Kidney (tissue), 14 donors: ENCODE data around the gene EMILIN1. TPM values are rescaled to one million over a fixed set of nuclear protein-coding genes. Genes with fewer than 3 reads are reported as not detected.
A peak's percentile ranks its signal among the peaks of the same experiment; 100 is the strongest.

Source experiments
- DNase-seq, 5 donors: peaks; one replicate each; pipeline ENCODE4 v3.0.0-alpha.2; 2013 to 2020
- FAIRE-seq: peaks from 2 replicates; lab custom pipeline; 2012; peaks lifted over from hg19 to GRCh38; lab: Jason Lieb, UNC
- H3K27ac ChIP-seq, 2 donors: one replicate each; pipeline ENCODE4 v1.7.0; 2013; ENCODE audit warnings: low read depth in 2 of 2, low read length in 2 of 2, inconsistent platforms in 1 of 2
- H3K27me3 ChIP-seq: one replicate; pipeline ENCODE4 v1.7.1; 2013; ENCODE audit warnings: low read length, inconsistent platforms; ENCODE audit not compliant: control insufficient read depth, insufficient read depth
- H3K36me3 ChIP-seq, 3 donors: one replicate each; pipeline versions ENCODE4 v1.7.0 to v1.7.1; 2013; ENCODE audit warnings: low read length in 3 of 3, control low read depth in 1 of 3, inconsistent platforms in 1 of 3; ENCODE audit not compliant: insufficient read depth in 3 of 3, control insufficient read depth in 2 of 3
- H3K4me1 ChIP-seq, 3 donors: one replicate each; pipeline versions ENCODE4 v1.7.0 to v1.7.1; 2013; ENCODE audit warnings: low read length in 3 of 3, inconsistent platforms in 1 of 3, low read depth in 1 of 3; ENCODE audit not compliant: control insufficient read depth in 2 of 3, insufficient read depth in 2 of 3
- H3K4me3 ChIP-seq, 3 donors: one replicate each; pipeline versions ENCODE4 v1.7.0 to v1.8.1; 2013; ENCODE audit warnings: low read length in 3 of 3, control low read depth in 1 of 3, inconsistent platforms in 1 of 3
- H3K9ac ChIP-seq, 3 donors: one replicate each; pipeline versions ENCODE4 v1.7.0 to v1.7.1; 2013; ENCODE audit warnings: low read length in 3 of 3, control low read depth in 1 of 3, inconsistent platforms in 1 of 3
- H3K9me3 ChIP-seq, 3 donors: one replicate each; pipeline versions ENCODE4 v1.7.0 to v1.7.1; 2013; ENCODE audit warnings: low read length in 3 of 3, control low read depth in 1 of 3, inconsistent platforms in 1 of 3; ENCODE audit not compliant: control insufficient read depth in 2 of 3, insufficient read depth in 1 of 3
- intact Hi-C: fragments of 100-400 bp; cut with DNase I; formaldehyde crosslinking; loops from one replicate; pipeline ENCODE4 v1.11.1; 2022
- polyA plus RNA-seq: library from polyadenylated mRNA; stranded (reverse); fragments of 350-450 nt; fragmentation: Illumina TruSeq; extraction: RNeasy Lipid Tissue Mini Kit (QIAGEN cat#74804); gene quantifications from one replicate; pipeline ENCODE4 v1.2.3, GENCODE V29; 2014; ENCODE audit warnings: low read depth, low replicate concordance; ENCODE audit not compliant: insufficient read depth
- total RNA-seq: library from RNA; stranded (reverse); fragmentation: NEBNext Ultra II Directional; extraction: Animal tissue kit (Norgen Biotek cat#: 25700); gene quantifications from one replicate; pipeline ENCODE4 v1.2.1, GENCODE V29; 2021
- TF ChIP-seq, protein P1 (sequence below): IDR thresholded peaks from 3 replicates; pipeline ENCODE4 v1.5.1; 2012; ENCODE audit warnings: mild to moderate bottlenecking, moderate library complexity, borderline replicate concordance; ENCODE audit not compliant: insufficient read depth; ENCODE audit errors: extremely low read depth
- donor health status: control.
- donor health status: control.
- donor health status: control.
- donor health status: control.
- donor health status: control.
- donor health status: DM: yes; HTN: yes; CAD: no.
- donor health status: Normal renal cell carcinoma (clear cell type).

The EMILIN1 gene
- total and polyA plus RNA-seq, 2 donors from 2014 or later: 32.1 to 75.2 TPM

DNA sequence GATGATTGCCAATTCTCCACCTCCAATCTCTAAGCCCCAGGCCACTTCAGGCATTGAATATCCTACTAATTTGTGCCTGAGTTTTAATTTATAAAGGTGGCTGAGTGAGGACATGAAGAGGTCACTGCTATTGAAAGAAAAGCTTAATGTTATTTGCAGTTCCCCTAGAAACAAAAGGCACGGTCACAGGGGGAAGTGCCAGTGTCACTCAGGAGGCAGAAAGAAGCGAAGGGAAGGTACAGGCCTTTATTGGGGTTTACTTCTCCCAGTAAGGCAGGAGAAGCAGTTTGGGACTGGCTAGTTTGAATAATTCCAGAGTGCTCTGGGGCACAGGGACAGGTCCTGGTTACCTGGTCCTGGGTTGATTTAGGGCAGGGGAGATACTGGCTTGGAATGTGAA is 43.5 kb downstream of the EMILIN1 start:
- Histone ChIP-seq H3K4me1 (peaks cover 0 to 15% (median 0%) of the 10 kb centered on the region in 3 donors), H3K9ac (no peak overlapping the region), H3K27me3 (peaks cover 7% of the 10 kb centered on the region), H3K27ac (no peak overlapping the region), H3K9me3 (peaks cover 0 to 1% (median 0%) of the 10 kb centered on the region in 3 donors), H3K4me3 (no peak overlapping the region), H3K36me3 (no peaks in the 10 kb centered on the region)
- TF ChIP-seq, protein P1, sequence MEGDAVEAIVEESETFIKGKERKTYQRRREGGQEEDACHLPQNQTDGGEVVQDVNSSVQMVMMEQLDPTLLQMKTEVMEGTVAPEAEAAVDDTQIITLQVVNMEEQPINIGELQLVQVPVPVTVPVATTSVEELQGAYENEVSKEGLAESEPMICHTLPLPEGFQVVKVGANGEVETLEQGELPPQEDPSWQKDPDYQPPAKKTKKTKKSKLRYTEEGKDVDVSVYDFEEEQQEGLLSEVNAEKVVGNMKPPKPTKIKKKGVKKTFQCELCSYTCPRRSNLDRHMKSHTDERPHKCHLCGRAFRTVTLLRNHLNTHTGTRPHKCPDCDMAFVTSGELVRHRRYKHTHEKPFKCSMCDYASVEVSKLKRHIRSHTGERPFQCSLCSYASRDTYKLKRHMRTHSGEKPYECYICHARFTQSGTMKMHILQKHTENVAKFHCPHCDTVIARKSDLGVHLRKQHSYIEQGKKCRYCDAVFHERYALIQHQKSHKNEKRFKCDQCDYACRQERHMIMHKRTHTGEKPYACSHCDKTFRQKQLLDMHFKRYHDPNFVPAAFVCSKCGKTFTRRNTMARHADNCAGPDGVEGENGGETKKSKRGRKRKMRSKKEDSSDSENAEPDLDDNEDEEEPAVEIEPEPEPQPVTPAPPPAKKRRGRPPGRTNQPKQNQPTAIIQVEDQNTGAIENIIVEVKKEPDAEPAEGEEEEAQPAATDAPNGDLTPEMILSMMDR: no peak
- FAIRE-seq: no peak
- DNase-seq: no peak
- intact Hi-C loops: no loop called here

DNA sequence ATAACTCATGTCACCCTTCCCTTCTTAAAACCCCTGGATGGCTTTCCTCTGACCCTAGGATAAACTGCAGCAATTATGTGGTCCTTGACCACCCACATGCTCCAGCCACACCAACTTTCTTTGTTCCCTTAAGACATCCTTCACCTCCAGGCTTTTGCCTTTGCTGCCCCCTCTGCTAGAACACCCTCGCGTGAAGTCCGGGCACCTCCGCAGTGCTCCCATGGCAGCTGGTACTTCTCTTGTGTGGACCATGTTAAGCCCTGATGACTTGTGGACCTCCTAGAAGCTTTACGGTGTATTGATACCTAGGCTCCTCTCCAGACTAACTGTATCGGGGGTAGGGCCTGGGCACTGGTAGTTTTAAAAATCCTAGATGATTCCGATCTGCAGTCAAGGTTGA is 44.4 kb downstream of the EMILIN1 start:
- Histone ChIP-seq H3K27me3 (peaks cover 5% of the 10 kb centered on the region), H3K9me3 (peaks cover 0 to 1% (median 0%) of the 10 kb centered on the region in 3 donors), H3K4me1 (peaks cover 0 to 15% (median 0%) of the 10 kb centered on the region in 3 donors), H3K4me3 (peak overlapping the region in 1 of 3 donors; percentile 77), H3K9ac (no peak overlapping the region), H3K27ac (no peak overlapping the region), H3K36me3 (no peaks in the 10 kb centered on the region)
- TF ChIP-seq, protein P1: no peak
- intact Hi-C loops: no loop called here
- no peak for FAIRE-seq
- DNase-seq: no peak

DNA sequence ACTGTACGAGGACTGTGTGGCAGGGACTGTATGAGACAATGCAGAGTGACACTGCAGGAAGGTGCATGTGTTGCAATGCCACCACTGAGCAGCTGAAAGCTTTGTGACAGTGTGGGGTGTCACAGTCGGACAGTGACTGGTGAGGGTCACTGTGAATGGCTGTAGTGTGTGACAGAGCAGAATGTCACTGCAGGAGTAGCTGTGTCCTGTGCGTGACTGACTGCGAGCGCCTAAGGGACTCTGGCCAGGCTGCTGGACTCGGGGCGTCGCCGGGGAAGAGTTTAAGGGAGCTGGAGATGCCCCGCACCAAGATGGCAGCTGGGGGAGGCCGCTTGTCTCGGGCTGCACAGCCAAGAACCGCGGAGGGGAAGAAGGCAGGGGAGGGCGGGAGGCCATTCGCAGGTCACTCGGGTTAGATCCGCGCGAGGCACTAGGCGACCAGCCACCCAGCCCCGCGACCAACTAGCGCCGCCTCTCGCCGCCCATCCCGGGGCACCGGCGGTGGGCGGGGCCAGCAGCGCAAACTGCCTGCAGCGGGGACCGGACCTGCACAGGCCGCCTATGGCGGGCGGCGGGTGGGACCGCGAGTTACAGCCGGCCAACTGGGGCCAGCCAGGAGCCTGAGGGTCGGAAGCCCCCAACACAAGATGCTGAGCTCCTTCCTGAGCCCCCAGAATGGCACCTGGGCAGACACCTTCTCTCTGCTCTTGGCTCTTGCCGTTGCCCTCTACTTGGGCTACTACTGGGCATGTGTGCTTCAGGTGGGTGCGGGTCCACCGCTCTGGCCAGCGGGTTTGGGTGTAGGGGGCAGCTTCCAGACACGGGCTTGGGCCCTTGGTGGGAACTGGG is 45.1 kb downstream of the EMILIN1 start, which contains the start of gene ABHD1:
ABHD1 (plus strand) TSS at position 514 of the 849 bp plus-strand sequence; CDS start at position 648, 134 bp downstream.
- Histone ChIP-seq H3K4me1 (peaks cover 0 to 11% (median 0%) of the 10 kb centered on the region in 3 donors), H3K27me3 (peaks cover 5% of the 10 kb centered on the region), H3K4me3 (peak within 1 kb of the TSS; percentile 35 to 77 (median 69)), H3K9ac (peak within 1 kb of the TSS in 1 of 3 donors; percentile 44), H3K9me3 (peaks cover 0 to 1% (median 0%) of the 10 kb centered on the region in 3 donors), H3K27ac (no peak within 1 kb of the TSS), H3K36me3 (no peaks in the 10 kb centered on the region)
- intact Hi-C loops: no loop called here
- TF ChIP-seq, protein P1: no peak
- peak; percentile 51 to 83 (median 70) for DNase-seq
- no peak for FAIRE-seq
